ENCODE data around the gene PCDHGC3. TPM values are rescaled to one million over a fixed set of nuclear protein-coding genes. Genes with fewer than 3 reads are reported as not detected.
A peak's percentile ranks its signal among the peaks of the same experiment; 100 is the strongest.

Gene PCDHGC3
- total RNA-seq, 2 donors from 2014 or later = not detected

- Mint-ChIP-seq H3K27me3 (ENCODE audit: low read depth) (no peaks in the 10 kb centered on the region), H3K4me3 (peak overlapping the region; percentile 78 to 96), H3K36me3 (ENCODE audit: insufficient read depth in 2 of 2) (peaks cover 3 to 4% of the 10 kb centered on the region in 2 donors), H3K9me3 (no peaks in the 10 kb centered on the region), H3K27ac (no peak overlapping the region), H3K4me1 (ENCODE audit: low read depth) (peaks cover 54% of the 10 kb centered on the region)
- peak; percentile 59 to 68 for ATAC-seq (replicated peaks in 1 of 2)
- DNase-seq = peak; percentile 64 to 69
These were observed 38.0 kb downstream of the PCDHGC3 start for GRCh38 chr5:141513627-141514329.

- Mint-ChIP-seq H3K4me3 (peak overlapping the region; percentile 78 to 96), H3K27me3 (ENCODE audit: low read depth) (no peaks in the 10 kb centered on the region), H3K36me3 (ENCODE audit: insufficient read depth in 2 of 2) (peaks cover 3 to 4% of the 10 kb centered on the region in 2 donors), H3K9me3 (no peaks in the 10 kb centered on the region), H3K27ac (no peak overlapping the region), H3K4me1 (ENCODE audit: low read depth) (peaks cover 47% of the 10 kb centered on the region)
- DNase-seq = no peak
- peak; percentile 5 to 12 for ATAC-seq (replicated peaks in 1 of 2)
These were observed 38.8 kb downstream of the PCDHGC3 start for GRCh38 chr5:141514330-141515133.

GRCh38 chr5:141515141-141515540, 39.4 kb downstream of the PCDHGC3 start:
- Mint-ChIP-seq H3K4me3 (no peak overlapping the region), H3K36me3 (ENCODE audit: insufficient read depth in 2 of 2) (peaks cover 3 to 8% of the 10 kb centered on the region in 2 donors), H3K27me3 (ENCODE audit: low read depth) (no peaks in the 10 kb centered on the region), H3K4me1 (ENCODE audit: low read depth) (peaks cover 47% of the 10 kb centered on the region), H3K27ac (no peak overlapping the region), H3K9me3 (no peaks in the 10 kb centered on the region)
- ATAC-seq (replicated peaks in 1 of 2) = no peak
- no peak for DNase-seq

GRCh38 chr5:141515946-141516671, 40.3 kb downstream of the PCDHGC3 start:
- DNase-seq (no peak), ATAC-seq (replicated peaks in 1 of 2) (no peak)
- Mint-ChIP-seq H3K27me3 (ENCODE audit: low read depth) (no peaks in the 10 kb centered on the region), H3K36me3 (ENCODE audit: insufficient read depth in 2 of 2) (peaks cover 6 to 14% of the 10 kb centered on the region in 2 donors), H3K27ac (peak overlapping the region; percentile 41), H3K4me1 (ENCODE audit: low read depth) (peaks cover 57% of the 10 kb centered on the region), H3K4me3 (no peak overlapping the region), H3K9me3 (no peaks in the 10 kb centered on the region)

- peaks cover 6 to 14% of the 10 kb centered on the region in 2 donors for H3K36me3 Mint-ChIP-seq (ENCODE audit: insufficient read depth in 2 of 2)
These were observed 40.9 kb downstream of the PCDHGC3 start for GRCh38 chr5:141516672-141517025.

GRCh38 chr5:141517312-141517711, 41.5 kb downstream of the PCDHGC3 start:
- H3K27ac Mint-ChIP-seq = no peak overlapping the region
- H3K4me1 Mint-ChIP-seq (ENCODE audit: low read depth) = peaks cover 63% of the 10 kb centered on the region
- DNase-seq = no peak
- no peak for ATAC-seq (replicated peaks in 1 of 2)
- peaks cover 6 to 17% of the 10 kb centered on the region in 2 donors for H3K36me3 Mint-ChIP-seq (ENCODE audit: insufficient read depth in 2 of 2)
- no peak overlapping the region for H3K4me3 Mint-ChIP-seq
- no peaks in the 10 kb centered on the region for H3K27me3 Mint-ChIP-seq (ENCODE audit: low read depth)
- no peaks in the 10 kb centered on the region for H3K9me3 Mint-ChIP-seq

More at GRCh38 chr5:141516672-141517025, 40.9 kb downstream of the PCDHGC3 start:
- DNase-seq = no peak
- Mint-ChIP-seq H3K9me3 (no peaks in the 10 kb centered on the region), H3K4me3 (no peak overlapping the region), H3K4me1 (ENCODE audit: low read depth) (peaks cover 60% of the 10 kb centered on the region), H3K27me3 (ENCODE audit: low read depth) (no peaks in the 10 kb centered on the region), H3K27ac (no peak overlapping the region)
- ATAC-seq (replicated peaks in 1 of 2) = no peak

GRCh38 chr5:141517880-141518617, 42.3 kb downstream of the PCDHGC3 start:
- H3K4me1 Mint-ChIP-seq (ENCODE audit: low read depth) = peaks cover 63% of the 10 kb centered on the region
- ATAC-seq (replicated peaks in 1 of 2) = no peak
- DNase-seq = no peak
- H3K27ac Mint-ChIP-seq = no peak overlapping the region
- no peaks in the 10 kb centered on the region for H3K9me3 Mint-ChIP-seq
- no peak overlapping the region for H3K4me3 Mint-ChIP-seq
- peaks cover 4 to 18% of the 10 kb centered on the region in 2 donors for H3K36me3 Mint-ChIP-seq (ENCODE audit: insufficient read depth in 2 of 2)
- no peaks in the 10 kb centered on the region for H3K27me3 Mint-ChIP-seq (ENCODE audit: low read depth)

- no peaks in the 10 kb centered on the region for H3K9me3 Mint-ChIP-seq
- H3K4me1 Mint-ChIP-seq (ENCODE audit: low read depth) = peaks cover 61% of the 10 kb centered on the region
- no peak overlapping the region for H3K27ac Mint-ChIP-seq
- DNase-seq = no peak
- H3K4me3 Mint-ChIP-seq = no peak overlapping the region
- H3K27me3 Mint-ChIP-seq (ENCODE audit: low read depth) = no peaks in the 10 kb centered on the region
- H3K36me3 Mint-ChIP-seq (ENCODE audit: insufficient read depth in 2 of 2) = peaks cover 3 to 18% of the 10 kb centered on the region in 2 donors
- ATAC-seq (replicated peaks in 1 of 2) = no peak
These were observed 42.9 kb downstream of the PCDHGC3 start for GRCh38 chr5:141518618-141519015.

GRCh38 chr5:141519605-141520565, 44.1 kb downstream of the PCDHGC3 start:
- no peak for ATAC-seq (replicated peaks in 1 of 2)
- H3K27ac Mint-ChIP-seq = no peak overlapping the region
- peaks cover 48% of the 10 kb centered on the region for H3K4me1 Mint-ChIP-seq (ENCODE audit: low read depth)
- no peak for DNase-seq
- no peak overlapping the region for H3K4me3 Mint-ChIP-seq
- H3K9me3 Mint-ChIP-seq = no peaks in the 10 kb centered on the region
- peaks cover 3 to 22% of the 10 kb centered on the region in 2 donors for H3K36me3 Mint-ChIP-seq (ENCODE audit: insufficient read depth in 2 of 2)
- no peaks in the 10 kb centered on the region for H3K27me3 Mint-ChIP-seq (ENCODE audit: low read depth)

- ATAC-seq (replicated peaks in 1 of 2) = peak; percentile 81 to 88
- H3K27ac Mint-ChIP-seq = peak overlapping the region; percentile 33
- H3K4me1 Mint-ChIP-seq (ENCODE audit: low read depth) = peaks cover 41% of the 10 kb centered on the region
- no peak for DNase-seq
- peaks cover 7 to 35% of the 10 kb centered on the region in 2 donors for H3K36me3 Mint-ChIP-seq (ENCODE audit: insufficient read depth in 2 of 2)
- H3K9me3 Mint-ChIP-seq = no peaks in the 10 kb centered on the region
- H3K4me3 Mint-ChIP-seq = no peak overlapping the region
- no peaks in the 10 kb centered on the region for H3K27me3 Mint-ChIP-seq (ENCODE audit: low read depth)
These were observed 45.5 kb downstream of the PCDHGC3 start for GRCh38 chr5:141521244-141521781.

- Mint-ChIP-seq H3K4me3 (no peak overlapping the region), H3K27me3 (ENCODE audit: low read depth) (no peaks in the 10 kb centered on the region), H3K36me3 (ENCODE audit: insufficient read depth in 2 of 2) (peaks cover 6 to 38% of the 10 kb centered on the region in 2 donors), H3K27ac (peak overlapping the region; percentile 61), H3K4me1 (ENCODE audit: low read depth) (peaks cover 40% of the 10 kb centered on the region), H3K9me3 (no peaks in the 10 kb centered on the region)
- DNase-seq (no peak), ATAC-seq (replicated peaks in 1 of 2) (no peak)
These were observed 46.5 kb downstream of the PCDHGC3 start for GRCh38 chr5:141522301-141522700.

All from activated T-cell treated with anti-CD3 and anti-CD28 coated beads, Interleukin-2, amount 50 U/mL, for 72 hours (primary cell).